Measurements from ENCODE around the gene KNDC1. TPM values are rescaled to one million over a fixed set of nuclear protein-coding genes. Genes with fewer than 3 reads are reported as not detected.

KNDC1 gene
- total RNA-seq, 1 experiment from 2014 or later, result 1.2 TPM

DNA sequence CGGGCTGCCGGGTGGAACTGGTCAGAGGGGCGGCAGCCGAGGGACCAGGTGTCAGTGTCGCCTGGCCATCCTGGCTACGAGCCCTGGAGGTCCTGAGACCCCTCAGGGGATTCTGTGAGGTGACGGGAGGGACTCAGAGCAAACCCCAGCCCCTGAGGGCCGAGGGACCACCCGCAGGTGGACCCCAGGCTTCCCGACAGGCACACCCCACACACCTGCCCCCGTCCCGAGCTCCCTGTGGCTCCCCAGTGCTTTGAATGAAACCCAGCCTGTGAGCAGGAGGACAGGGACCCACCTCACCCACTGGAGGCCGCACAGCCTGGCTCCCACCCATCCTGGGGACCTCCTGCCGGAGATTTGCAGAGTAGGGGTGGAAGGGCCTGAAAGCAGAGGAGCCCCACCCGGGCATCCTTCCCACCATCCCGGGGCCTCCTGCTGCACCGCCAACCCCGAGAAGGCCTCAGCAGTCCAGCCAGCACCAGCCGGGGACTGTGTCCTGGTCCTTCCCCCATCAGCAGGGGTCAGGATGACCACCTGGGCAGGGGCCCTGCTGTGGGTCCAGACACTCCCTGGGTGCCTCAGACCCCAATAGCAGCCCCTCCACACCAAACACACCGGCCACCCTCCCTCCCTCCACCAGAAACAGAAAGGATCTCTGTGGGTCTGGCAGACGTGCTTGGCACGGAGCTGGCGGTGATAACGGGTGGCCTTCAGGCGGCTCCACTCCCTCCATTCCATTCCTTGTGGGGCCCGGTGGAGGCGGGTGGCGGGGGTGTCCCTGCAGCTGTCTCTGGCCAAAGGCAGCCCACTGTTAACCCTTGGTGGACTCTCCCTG lies 91.6 kb downstream of the KNDC1 start:
- intact Hi-C loops (cut with micrococcal nuclease; ENCODE audit: unreplicated experiment), result no loop called here

DNA sequence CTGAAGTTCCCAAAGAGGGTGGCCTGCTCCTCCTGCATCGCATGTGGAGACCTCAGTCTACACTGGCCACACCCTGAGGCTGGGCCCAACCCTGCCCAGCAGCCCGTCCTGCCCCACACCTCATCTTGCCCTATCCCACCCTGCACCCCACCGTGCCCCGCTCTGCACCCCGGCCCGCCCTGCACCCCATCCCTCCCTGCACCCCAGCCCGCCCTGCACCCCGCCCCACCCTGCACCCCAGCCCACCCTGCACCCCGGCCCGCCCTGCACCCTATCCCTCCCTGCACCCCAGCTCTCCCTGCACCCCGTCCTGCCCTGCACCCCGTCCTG lies 92.2 kb downstream of the KNDC1 start:
- intact Hi-C loops (cut with micrococcal nuclease; ENCODE audit: unreplicated experiment), result no loop called here
- no TSS peak for BruUV-seq (replicated peaks)
- H3K4me1 Mint-ChIP-seq (ENCODE audit: low read depth, unreplicated experiment), result peaks cover 9% of the 10 kb centered on the region
- CTCF ChIA-PET, result no interaction called here
- no peak overlapping the region for H3K27ac Mint-ChIP-seq (ENCODE audit: unreplicated experiment)
- H3K27me3 Mint-ChIP-seq (ENCODE audit: unreplicated experiment), result peaks cover 47% of the 10 kb centered on the region
- no peak for DNase-seq
- no peak overlapping the region for H3K4me3 Mint-ChIP-seq (ENCODE audit: low read depth, unreplicated experiment)
- TF ChIP-seq, protein P1, sequence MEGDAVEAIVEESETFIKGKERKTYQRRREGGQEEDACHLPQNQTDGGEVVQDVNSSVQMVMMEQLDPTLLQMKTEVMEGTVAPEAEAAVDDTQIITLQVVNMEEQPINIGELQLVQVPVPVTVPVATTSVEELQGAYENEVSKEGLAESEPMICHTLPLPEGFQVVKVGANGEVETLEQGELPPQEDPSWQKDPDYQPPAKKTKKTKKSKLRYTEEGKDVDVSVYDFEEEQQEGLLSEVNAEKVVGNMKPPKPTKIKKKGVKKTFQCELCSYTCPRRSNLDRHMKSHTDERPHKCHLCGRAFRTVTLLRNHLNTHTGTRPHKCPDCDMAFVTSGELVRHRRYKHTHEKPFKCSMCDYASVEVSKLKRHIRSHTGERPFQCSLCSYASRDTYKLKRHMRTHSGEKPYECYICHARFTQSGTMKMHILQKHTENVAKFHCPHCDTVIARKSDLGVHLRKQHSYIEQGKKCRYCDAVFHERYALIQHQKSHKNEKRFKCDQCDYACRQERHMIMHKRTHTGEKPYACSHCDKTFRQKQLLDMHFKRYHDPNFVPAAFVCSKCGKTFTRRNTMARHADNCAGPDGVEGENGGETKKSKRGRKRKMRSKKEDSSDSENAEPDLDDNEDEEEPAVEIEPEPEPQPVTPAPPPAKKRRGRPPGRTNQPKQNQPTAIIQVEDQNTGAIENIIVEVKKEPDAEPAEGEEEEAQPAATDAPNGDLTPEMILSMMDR (IDR thresholded peaks at IDR 0.05; ENCODE audit: unreplicated experiment), result no peak
- no peaks in the 10 kb centered on the region for H3K9me3 Mint-ChIP-seq (ENCODE audit: low read depth, unreplicated experiment)
- H3K36me3 Mint-ChIP-seq (ENCODE audit: insufficient read depth, unreplicated experiment), result no peaks in the 10 kb centered on the region

More for the DNA sequence above, 91.6 kb downstream of the KNDC1 start:
- TF ChIP-seq, protein P1 (IDR thresholded peaks at IDR 0.05; ENCODE audit: unreplicated experiment), result no peak
- Mint-ChIP-seq H3K27ac (ENCODE audit: unreplicated experiment) (no peak overlapping the region), H3K9me3 (ENCODE audit: low read depth, unreplicated experiment) (no peaks in the 10 kb centered on the region), H3K27me3 (ENCODE audit: unreplicated experiment) (peaks cover 47% of the 10 kb centered on the region), H3K36me3 (ENCODE audit: insufficient read depth, unreplicated experiment) (no peaks in the 10 kb centered on the region), H3K4me3 (ENCODE audit: low read depth, unreplicated experiment) (no peak overlapping the region), H3K4me1 (ENCODE audit: low read depth, unreplicated experiment) (peaks cover 9% of the 10 kb centered on the region)
- DNase-seq, result no peak
- CTCF ChIA-PET, result no interaction called here
- no TSS peak for BruUV-seq (replicated peaks)

DNA sequence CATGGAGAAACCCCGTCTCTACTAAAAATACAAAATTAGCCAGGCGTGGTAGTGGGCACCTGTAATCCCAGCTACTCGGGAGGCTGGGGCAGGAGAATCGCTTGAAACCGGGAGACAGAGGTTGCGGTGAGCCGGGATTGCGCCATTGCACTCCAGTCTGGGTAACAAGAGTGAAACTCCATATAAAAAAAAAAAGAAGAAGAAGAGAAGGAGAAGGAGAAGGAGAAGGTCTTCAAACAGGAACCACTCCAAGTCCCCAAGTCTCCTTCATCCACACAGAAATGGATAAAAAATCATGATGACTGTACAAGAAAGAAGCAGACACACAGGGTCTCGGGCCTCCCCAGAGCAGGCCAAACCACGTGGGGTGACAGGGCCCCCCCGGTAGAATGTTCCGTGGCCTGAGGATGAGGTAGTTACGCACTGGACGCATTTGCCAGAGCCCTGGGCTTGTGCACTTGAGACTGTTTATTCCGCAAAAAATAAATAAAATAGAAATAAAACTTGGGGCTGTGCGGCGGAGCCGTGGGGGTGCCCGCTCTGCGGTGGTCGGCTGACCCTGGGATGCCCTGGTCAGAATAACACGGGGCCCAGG lies 93.4 kb downstream of the KNDC1 start:
- no peak for DNase-seq
- CTCF ChIA-PET, result no interaction called here
- H3K9me3 Mint-ChIP-seq (ENCODE audit: low read depth, unreplicated experiment), result no peaks in the 10 kb centered on the region
- H3K4me3 Mint-ChIP-seq (ENCODE audit: low read depth, unreplicated experiment), result no peak overlapping the region
- intact Hi-C loops (cut with micrococcal nuclease; ENCODE audit: unreplicated experiment), result no loop called here
- H3K27ac Mint-ChIP-seq (ENCODE audit: unreplicated experiment), result no peak overlapping the region
- peaks cover 9% of the 10 kb centered on the region for H3K4me1 Mint-ChIP-seq (ENCODE audit: low read depth, unreplicated experiment)
- TF ChIP-seq, protein P1 (IDR thresholded peaks at IDR 0.05; ENCODE audit: unreplicated experiment), result no peak
- peaks cover 45% of the 10 kb centered on the region for H3K27me3 Mint-ChIP-seq (ENCODE audit: unreplicated experiment)
- BruUV-seq (replicated peaks), result no TSS peak
- peaks cover 5% of the 10 kb centered on the region for H3K36me3 Mint-ChIP-seq (ENCODE audit: insufficient read depth, unreplicated experiment)

DNA sequence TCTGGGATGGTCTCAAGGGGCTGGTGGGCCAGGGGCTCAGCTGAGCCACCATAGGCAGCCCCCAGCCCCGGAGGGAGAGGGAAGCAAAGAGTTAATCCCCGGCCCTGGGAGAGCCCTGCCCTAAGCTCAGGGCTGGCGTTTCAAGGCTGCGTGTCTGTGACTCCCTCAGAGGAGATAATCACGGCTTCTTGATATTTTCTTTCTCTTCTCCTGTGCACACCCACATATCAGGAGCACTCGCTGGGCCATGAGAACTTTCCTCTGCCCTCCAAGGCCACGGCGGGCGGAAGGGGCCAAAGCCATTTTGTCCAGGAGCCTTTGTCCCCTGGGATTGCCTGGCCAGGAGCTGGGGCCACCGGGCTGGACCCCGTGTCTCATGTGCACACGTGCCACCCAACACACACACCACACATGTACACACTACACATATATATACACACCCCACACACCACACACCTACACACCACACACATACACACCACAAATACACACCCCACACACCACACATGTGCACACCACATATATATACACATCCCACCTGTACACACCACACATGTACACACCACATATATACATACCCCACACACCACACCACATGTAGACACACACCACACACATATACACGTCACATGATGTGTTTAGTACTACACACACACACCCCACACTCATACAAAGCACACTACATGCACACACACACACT lies 94.6 kb downstream of the KNDC1 start:
- peaks cover 17% of the 10 kb centered on the region for H3K4me1 Mint-ChIP-seq (ENCODE audit: low read depth, unreplicated experiment)

More for the DNA sequence above, 94.6 kb downstream of the KNDC1 start:
- no peak overlapping the region for H3K4me3 Mint-ChIP-seq (ENCODE audit: low read depth, unreplicated experiment)
- no peak overlapping the region for H3K27ac Mint-ChIP-seq (ENCODE audit: unreplicated experiment)
- H3K36me3 Mint-ChIP-seq (ENCODE audit: insufficient read depth, unreplicated experiment), result peaks cover 13% of the 10 kb centered on the region
- CTCF ChIA-PET, result no interaction called here
- H3K27me3 Mint-ChIP-seq (ENCODE audit: unreplicated experiment), result peaks cover 33% of the 10 kb centered on the region
- no peaks in the 10 kb centered on the region for H3K9me3 Mint-ChIP-seq (ENCODE audit: low read depth, unreplicated experiment)
- TF ChIP-seq, protein P1 (IDR thresholded peaks at IDR 0.05; ENCODE audit: unreplicated experiment), result no peak
- BruUV-seq (replicated peaks), result no TSS peak
- intact Hi-C loops (cut with micrococcal nuclease; ENCODE audit: unreplicated experiment), result no loop called here
- no peak for DNase-seq

All from Calu3 (cell line).